DND-41 (cell line): ENCODE results near the gene TMEM131L.

Experiments
- CTCF ChIP-seq: IDR thresholded peaks from 2 replicates; pipeline ENCODE4 v1.5.1; 2012; ENCODE audit warnings: borderline replicate concordance, low read length, moderate library complexity, mild to moderate bottlenecking; ENCODE audit not compliant: poor library complexity, severe bottlenecking; ENCODE audit errors: extremely low read depth
- EZH2 ChIP-seq: IDR thresholded peaks from 3 replicates; pipeline ENCODE4 v1.6.1; 2012; ENCODE audit warnings: borderline replicate concordance, low read depth, mild to moderate bottlenecking, moderate library complexity, low read length, inconsistent platforms; ENCODE audit not compliant: severe bottlenecking

DNA sequence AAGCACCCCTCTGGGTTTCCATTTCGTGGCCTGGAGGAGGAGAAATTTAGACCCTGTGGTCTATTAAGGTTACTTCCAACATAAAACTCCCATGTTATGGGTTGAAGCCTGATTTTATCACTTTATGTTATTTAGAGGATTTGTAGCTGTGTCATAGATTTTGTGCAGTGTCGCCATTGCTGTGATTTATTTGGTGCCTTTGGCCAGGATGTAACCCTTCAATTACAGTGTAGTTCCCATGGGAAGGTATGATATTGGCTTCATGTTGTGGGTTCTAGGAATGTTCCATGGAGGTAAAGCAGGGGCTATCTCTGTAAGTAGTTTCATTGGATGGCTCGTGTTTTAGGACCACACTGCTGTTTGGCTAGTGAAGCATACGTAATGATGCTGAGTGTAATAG, 58.5 kb downstream of the TMEM131L start:
- TF ChIP-seq CTCF = no peak
- TF ChIP-seq EZH2 = no peak
